Heart right ventricle (tissue), 16 donors: ENCODE measurements around the gene ZFP36L1. TPM values are rescaled to one million over a fixed set of nuclear protein-coding genes. Genes with fewer than 3 reads are reported as not detected.

Experiments used
- ATAC-seq, 8 donors: fragments of 200-7000 bp; cut with Tn5 transposase; one replicate each; pipeline ENCODE4 v1.9.1; 2020; ENCODE audit warnings: mild to moderate bottlenecking in 8 of 8, moderate library complexity in 8 of 8, moderate number of reproducible peaks in 1 of 8
- DNase-seq, 2 donors: peaks; one replicate each; pipeline ENCODE4 v3.0.0-alpha.2; 2020
- H3K27ac ChIP-seq, 10 donors: fragments of 200-600 bp; sonication (generic) in 2 of 10; one replicate each; pipeline versions ENCODE4 v1.5.0 to v1.8.0; 2020 to 2022; ENCODE audit warnings: mild to moderate bottlenecking in 3 of 10
- H3K27me3 ChIP-seq, 7 donors: fragments of 200-600 bp; one replicate each; pipeline ENCODE4 v1.8.0; 2021 to 2022; ENCODE audit warnings: mild to moderate bottlenecking in 2 of 7
- H3K36me3 ChIP-seq, 9 donors: fragments of 200-600 bp; sonication (generic) in 1 of 9; one replicate each; pipeline versions ENCODE4 v1.5.0 to v1.8.0; 2020 to 2022; ENCODE audit warnings: mild to moderate bottlenecking in 2 of 9
- H3K4me1 ChIP-seq, 9 donors: fragments of 200-600 bp; sonication (generic) in 1 of 9; one replicate each; pipeline versions ENCODE4 v1.5.0 to v1.8.0; 2020 to 2022; ENCODE audit warnings: mild to moderate bottlenecking in 4 of 9
- H3K4me3 ChIP-seq, 10 donors: fragments of 200-600 bp; sonication (generic) in 2 of 10; one replicate each; pipeline versions ENCODE4 v1.5.0 to v1.8.0; 2020 to 2022; ENCODE audit warnings: mild to moderate bottlenecking in 7 of 10, moderate library complexity in 2 of 10
- H3K9me3 ChIP-seq, 11 donors: fragments of 200-600 bp in 10 of 11; sonication (generic) in 2 of 11; one replicate each; pipeline versions ENCODE4 v1.5.0 to v1.8.0; 2013 to 2022; ENCODE audit warnings: mild to moderate bottlenecking in 2 of 11, control low read depth in 1 of 11, moderate library complexity in 1 of 11
- whole genome bisulfite sequencing, 2 donors: extraction: QIAGEN DNeasy Blood & Tissue Kit; methylation state at CpG; one replicate each; pipeline ENCODE4 v1.1.7; 2013; ENCODE audit warnings: inconsistent platforms in 1 of 2; 5-methylcytosine and 5-hydroxymethylcytosine counted together
- intact Hi-C, 10 donors: fragments of 100-400 bp; cut with DNase I; formaldehyde crosslinking; loops; one replicate each; pipeline versions ENCODE4 v1.11.1 to v1.14.2; 2022
- polyA plus RNA-seq, 2 donors: library from polyadenylated mRNA; stranded (reverse); fragments of 200-250 nt; gene quantifications; one replicate each; pipeline ENCODE4 v1.2.3, GENCODE V29; 2013
- total RNA-seq, 10 donors: library from RNA; stranded (reverse); fragmentation: NEBNext Ultra II Directional in 3 of 10; extraction: Animal tissue kit (Norgen Biotek cat#: 25700) in 3 of 10; gene quantifications; one replicate each; pipeline versions ENCODE4 v1.2.1 to v1.2.4, GENCODE V29; 2021 to 2023
- TF ChIP-seq, protein P1 (sequence below), 9 donors: fragments of 200-600 bp; sonication (generic) in 2 of 9; IDR thresholded peaks; one replicate each; pipeline versions ENCODE4 v1.5.0 to v1.8.0; 2021 to 2022; ENCODE audit warnings: antibody characterized with exemption in 9 of 9, mild to moderate bottlenecking in 5 of 9, moderate library complexity in 1 of 9
- donor health status: Arrhythmogenic right ventricular cardiomyopathy.
- donor health status: ischemic (EF 13 %, LVEDD 7.1; RV severe dilation, severe dysfunction).
- donor health status: healthy with polysubstance abuse.
- donor health status: DM: no; HTN: yes; CAD: no.
- donor health status: DM: no; HTN: no; CAD: no.
- donor health status: ischemic (EF 25% LVEDD 6.9; RV normal size, moderate dysfunction).
- donor health status: ischemic (EF 25% LVEDD 5.7; RV mildly dilated, moderate dysfunction).
- donor health status: healthy.
- donor health status: DM: yes; HTN: yes; CAD: no.
- donor health status: Ischemic cardiomyopathy.
- donor health status: ischemic (EF 35%, LVEDD 5.7; RV mildly dilated, moderate dysfunction).
- donor health status: nonischemic (EF 11% LVEDD 7.7; RV severe dilation, severe dysfunction).
- donor health status: DM: yes; HTN: yes; CAD: no.
- donor health status: PGD.
- donor health status: ischemic (EF 29% LVEDD 5.4; RV normal size, mild dysfunction).
- donor health status: nonischemic (EF 23%, LVEDD 6.1; RV moderate dilation, normal function).

The ZFP36L1 gene
- total and polyA plus RNA-seq, 12 donors: 40.8 to 127 (median 53.1) TPM

DNA sequence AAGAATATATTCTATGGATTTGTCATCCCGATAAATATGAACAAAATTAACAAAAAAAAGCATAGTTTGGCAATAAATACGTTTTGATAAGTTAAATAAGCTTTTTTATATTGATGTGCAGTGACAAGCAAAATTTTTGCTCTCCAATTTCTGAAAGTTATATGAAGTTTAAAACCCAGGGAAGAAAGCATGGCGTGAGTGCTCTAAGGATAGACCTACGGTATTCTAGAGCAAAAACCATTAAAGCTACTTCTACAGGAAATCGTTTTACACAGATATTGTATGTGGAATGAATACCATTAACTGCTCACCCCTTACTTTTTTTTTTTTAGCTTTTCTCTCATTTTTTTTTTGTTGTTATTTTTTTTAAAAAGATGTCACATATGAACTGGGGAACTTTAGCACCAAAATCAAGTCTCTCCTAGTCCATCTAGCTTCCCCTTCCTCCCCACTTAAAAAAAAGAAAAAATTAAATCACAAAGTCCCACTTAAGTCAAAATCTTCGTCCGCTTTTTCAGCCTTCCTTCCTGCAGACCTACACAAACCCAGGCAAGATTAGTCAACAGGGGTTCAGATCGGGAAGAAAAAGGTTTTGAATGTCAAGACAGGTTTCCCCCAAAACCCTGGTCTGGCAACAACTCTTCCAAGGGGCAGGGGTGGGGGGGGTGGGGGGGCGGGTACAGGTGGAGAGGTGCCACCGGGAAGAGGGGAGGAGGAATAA, 4.4 kb downstream of the ZFP36L1 start:
- DNase-seq: no peak
- no peaks in the 10 kb centered on the region for H3K27me3 ChIP-seq
- peak overlapping the region; percentile 99 to 100 (median 100) for H3K27ac ChIP-seq
- ATAC-seq: no peak
- peaks cover 0 to 54% (median 32%) of the 10 kb centered on the region in 9 donors for H3K4me1 ChIP-seq
- H3K4me3 ChIP-seq: peak overlapping the region in 9 of 10 donors; percentile 60 to 93 (median 87)
- H3K36me3 ChIP-seq: peaks cover 0 to 55% (median 26%) of the 10 kb centered on the region in 9 donors
- 30 to 40% methylated on average over 10 of the region's 10 CpGs for WGBS, 2 donors
- TF ChIP-seq, protein P1, sequence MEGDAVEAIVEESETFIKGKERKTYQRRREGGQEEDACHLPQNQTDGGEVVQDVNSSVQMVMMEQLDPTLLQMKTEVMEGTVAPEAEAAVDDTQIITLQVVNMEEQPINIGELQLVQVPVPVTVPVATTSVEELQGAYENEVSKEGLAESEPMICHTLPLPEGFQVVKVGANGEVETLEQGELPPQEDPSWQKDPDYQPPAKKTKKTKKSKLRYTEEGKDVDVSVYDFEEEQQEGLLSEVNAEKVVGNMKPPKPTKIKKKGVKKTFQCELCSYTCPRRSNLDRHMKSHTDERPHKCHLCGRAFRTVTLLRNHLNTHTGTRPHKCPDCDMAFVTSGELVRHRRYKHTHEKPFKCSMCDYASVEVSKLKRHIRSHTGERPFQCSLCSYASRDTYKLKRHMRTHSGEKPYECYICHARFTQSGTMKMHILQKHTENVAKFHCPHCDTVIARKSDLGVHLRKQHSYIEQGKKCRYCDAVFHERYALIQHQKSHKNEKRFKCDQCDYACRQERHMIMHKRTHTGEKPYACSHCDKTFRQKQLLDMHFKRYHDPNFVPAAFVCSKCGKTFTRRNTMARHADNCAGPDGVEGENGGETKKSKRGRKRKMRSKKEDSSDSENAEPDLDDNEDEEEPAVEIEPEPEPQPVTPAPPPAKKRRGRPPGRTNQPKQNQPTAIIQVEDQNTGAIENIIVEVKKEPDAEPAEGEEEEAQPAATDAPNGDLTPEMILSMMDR (IDR thresholded peaks at IDR 0.05): no peak
- intact Hi-C loops: loop anchor here in 6 of 10 donors (2.0 to 10.0 kb wide), 7 partner anchors 56 to 541 kb away; no protein-coding TSS in a partner anchor
- no peaks in the 10 kb centered on the region for H3K9me3 ChIP-seq

DNA sequence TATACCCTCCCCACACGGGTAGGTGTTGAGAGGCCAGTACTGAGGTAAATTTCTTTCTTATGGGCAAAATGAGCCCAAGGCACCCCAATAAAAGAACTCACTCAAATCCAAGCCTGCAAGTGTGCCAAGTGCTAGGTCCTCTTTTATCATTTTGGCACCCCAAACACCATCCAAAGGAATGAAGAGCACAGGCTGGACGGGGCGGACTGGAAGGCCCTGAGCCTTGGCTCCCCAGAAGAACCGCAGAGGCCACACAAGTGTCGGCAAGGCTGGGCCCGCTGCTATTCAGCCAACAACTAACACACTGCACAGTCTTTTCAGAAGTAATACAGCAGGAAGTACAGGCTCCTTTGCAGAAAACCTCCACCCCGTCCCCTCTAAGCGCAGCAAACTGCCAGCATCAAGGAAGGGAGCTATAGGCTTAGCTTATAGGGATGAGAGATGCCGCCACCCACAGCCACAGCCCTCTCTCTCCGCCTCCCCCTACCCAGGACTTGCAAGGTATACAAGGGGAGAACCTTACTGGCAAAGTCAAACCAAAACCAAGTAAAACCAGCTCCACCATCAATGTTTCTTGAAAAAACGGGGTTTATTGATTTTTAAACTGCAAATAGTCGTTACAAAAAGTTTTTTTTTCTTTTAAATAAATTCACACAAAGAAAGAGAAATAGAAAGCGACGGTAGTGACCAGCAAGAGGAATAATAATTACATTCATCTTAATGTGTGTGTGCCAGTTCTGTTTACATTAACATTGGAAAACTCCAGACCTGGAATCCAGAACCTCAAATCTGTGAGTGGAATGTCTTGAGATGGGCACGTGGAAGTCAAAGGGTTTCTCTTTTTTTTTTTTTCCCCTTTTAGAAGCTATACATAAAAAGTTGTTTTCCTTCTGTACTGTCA, 5.5 kb downstream of the ZFP36L1 start:
- H3K4me1 ChIP-seq: peaks cover 0 to 60% (median 35%) of the 10 kb centered on the region in 9 donors
- DNase-seq (no peak), ATAC-seq (no peak)
- H3K27me3 ChIP-seq: no peaks in the 10 kb centered on the region
- no peaks in the 10 kb centered on the region for H3K9me3 ChIP-seq
- H3K36me3 ChIP-seq: peaks cover 0 to 55% (median 26%) of the 10 kb centered on the region in 9 donors
- intact Hi-C loops: loop anchor here in 6 of 10 donors (5.0 to 10.0 kb wide), 6 partner anchors 55 to 540 kb away; no protein-coding TSS in a partner anchor
- 54 to 67% methylated on average over 15 of the region's 15 CpGs for WGBS, 2 donors
- H3K4me3 ChIP-seq: peak overlapping the region in 6 of 10 donors; percentile 0 to 93 (median 90)
- peak overlapping the region in 9 of 10 donors; percentile 57 to 100 (median 99) for H3K27ac ChIP-seq
- TF ChIP-seq, protein P1 (IDR thresholded peaks at IDR 0.05): no peak

DNA sequence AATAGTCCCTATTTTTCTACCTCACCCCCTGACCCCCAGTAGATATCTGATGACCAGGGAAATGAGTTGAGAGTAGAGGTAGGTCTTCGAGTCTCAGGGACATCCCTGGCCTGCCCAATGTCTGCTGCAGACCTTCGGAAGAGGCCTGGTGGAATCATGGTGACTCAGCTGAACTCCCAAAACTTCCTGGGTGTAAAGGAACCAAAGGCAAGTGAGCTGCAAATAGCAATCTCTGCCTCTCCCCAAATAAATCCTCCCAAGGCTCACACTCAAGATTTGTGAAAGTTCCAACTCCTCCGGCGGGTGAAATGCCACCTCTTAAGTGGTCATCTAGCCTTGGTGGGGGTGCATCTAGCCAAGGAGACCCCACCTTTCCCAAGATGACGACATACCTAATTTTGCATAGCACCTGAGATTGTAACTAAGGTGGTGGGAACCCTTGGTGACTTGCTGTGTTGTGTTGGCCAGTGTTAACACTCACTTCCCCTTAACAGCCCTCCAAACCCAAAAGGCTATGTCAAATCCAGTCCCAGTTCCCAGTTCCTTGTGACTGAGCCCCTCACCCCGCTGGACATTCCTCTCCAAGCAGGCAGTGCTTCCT, 6.3 kb downstream of the ZFP36L1 start:
- Histone ChIP-seq H3K4me3 (peak overlapping the region in 1 of 10 donors; percentile 90), H3K4me1 (peaks cover 0 to 67% (median 42%) of the 10 kb centered on the region in 9 donors), H3K9me3 (no peaks in the 10 kb centered on the region), H3K36me3 (peaks cover 0 to 52% (median 26%) of the 10 kb centered on the region in 9 donors), H3K27me3 (no peaks in the 10 kb centered on the region), H3K27ac (peak overlapping the region in 9 of 10 donors; percentile 57 to 100 (median 99))
- no peak for DNase-seq
- TF ChIP-seq, protein P1 (IDR thresholded peaks at IDR 0.05): no peak
- WGBS, 2 donors: 71 to 80% methylated on average over 6 of the region's 6 CpGs
- intact Hi-C loops: loop anchor here in 6 of 10 donors (5.0 to 10.0 kb wide), 6 partner anchors 54 to 539 kb away; no protein-coding TSS in a partner anchor
- peak in 1 of 8 donors; percentile 0 for ATAC-seq
